ENCODE measurements around the gene RFWD3.

DNA sequence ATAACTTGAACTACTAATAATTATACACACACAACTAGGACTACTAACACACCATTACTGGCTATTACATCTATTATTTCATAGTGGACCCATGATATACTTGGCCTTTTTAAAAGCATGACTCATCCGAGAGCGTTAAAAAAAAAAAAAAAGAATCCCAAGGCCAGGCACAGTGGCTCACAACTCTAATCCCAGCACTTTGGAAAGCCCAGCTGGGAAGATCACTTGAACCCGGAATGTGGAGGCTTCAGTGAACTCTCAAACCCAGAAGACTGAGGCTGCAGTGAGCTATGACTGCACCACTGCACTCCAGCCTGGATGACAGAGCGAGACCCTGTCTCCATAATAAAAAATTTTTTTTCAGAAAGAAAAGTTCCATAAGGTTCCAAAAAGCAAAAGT lies 62.8 kb downstream of the RFWD3 start:
- no peak for TF ChIP-seq EP300 (IDR thresholded peaks at IDR 0.05)
- no peak for TF ChIP-seq CTCF (IDR thresholded peaks at IDR 0.05)
